ENCODE data around the gene CWF19L1. TPM values are rescaled to one million over a fixed set of nuclear protein-coding genes. Genes with fewer than 3 reads are reported as not detected.
A peak's percentile ranks its signal among the peaks of the same experiment; 100 is the strongest.

The CWF19L1 gene
- total RNA-seq, 1 donor: 26.1 TPM

DNA sequence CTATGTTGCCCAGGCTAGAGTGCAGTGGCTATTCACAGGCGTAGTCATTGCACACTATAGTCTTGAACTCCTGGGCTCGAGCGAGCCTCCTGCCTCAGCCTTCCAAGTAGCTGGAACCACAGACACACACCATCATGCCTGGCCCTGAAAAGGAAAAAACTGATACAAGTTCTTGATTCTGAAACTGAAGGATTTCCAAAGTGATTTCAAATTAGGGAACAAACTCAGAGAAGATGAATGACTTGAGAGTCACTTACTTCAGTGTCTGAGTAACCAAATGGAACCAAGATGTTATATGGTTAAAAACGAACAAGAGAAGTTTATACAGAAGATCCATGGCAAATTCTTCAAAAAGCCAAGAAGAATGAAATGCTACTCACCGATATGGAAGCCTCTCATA is 14.4 kb downstream of the CWF19L1 start:
- no peak for DNase-seq (ENCODE audit: insufficient read length, low spot score, missing footprints)
- H3K4me2 ChIP-seq (ENCODE audit: insufficient read depth, low read length): no peak overlapping the region
- no peak overlapping the region for H3K4me3 ChIP-seq (ENCODE audit: insufficient read depth, low read length)
- peaks cover 69% of the 10 kb centered on the region for H3K36me3 ChIP-seq (ENCODE audit: insufficient read depth, low read length)
- no peaks in the 10 kb centered on the region for H4K20me1 ChIP-seq (ENCODE audit: insufficient read depth, low read length)
- H3K79me2 ChIP-seq (ENCODE audit: insufficient read depth, low read length): peaks cover 2% of the 10 kb centered on the region
- no peaks in the 10 kb centered on the region for H3K4me1 ChIP-seq (ENCODE audit: insufficient read depth, low read length)
- H3K27me3 ChIP-seq (ENCODE audit: insufficient read depth, low read length): no peaks in the 10 kb centered on the region
- TF ChIP-seq CTCF (IDR thresholded peaks at IDR 0.05; ENCODE audit: extremely low read depth, low read depth, low read length): no peak
- no peaks in the 10 kb centered on the region for H3K9me3 ChIP-seq (ENCODE audit: low read depth, low read length)
- H3K27ac ChIP-seq (ENCODE audit: low read depth, low read length): no peak overlapping the region
- H2AFZ ChIP-seq (ENCODE audit: low read length): no peak overlapping the region

DNA sequence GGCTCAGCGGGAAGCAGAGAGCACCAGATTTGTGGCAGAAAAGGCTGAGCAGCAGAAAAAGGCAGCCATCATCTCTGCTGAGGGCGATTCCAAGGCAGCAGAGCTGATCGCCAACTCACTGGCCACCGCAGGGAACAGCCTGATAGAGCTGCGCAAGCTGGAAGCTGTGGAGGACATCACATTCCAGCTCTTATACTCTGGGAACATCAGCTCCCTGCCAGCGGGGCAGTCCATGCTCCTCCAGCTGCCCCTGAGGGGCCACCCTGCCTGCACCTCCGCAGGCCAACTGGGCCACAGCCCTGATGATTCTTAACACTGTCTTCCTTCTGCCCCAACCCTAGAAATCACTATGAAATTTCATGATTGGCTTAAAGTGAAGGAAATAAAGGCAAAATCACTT is 18.6 kb downstream of the CWF19L1 start:
- no peak for TF ChIP-seq CTCF (IDR thresholded peaks at IDR 0.05; ENCODE audit: extremely low read depth, low read depth, low read length)
- no peaks in the 10 kb centered on the region for H3K79me2 ChIP-seq (ENCODE audit: insufficient read depth, low read length)
- H3K27me3 ChIP-seq (ENCODE audit: insufficient read depth, low read length): no peaks in the 10 kb centered on the region
- H3K36me3 ChIP-seq (ENCODE audit: insufficient read depth, low read length): peaks cover 45% of the 10 kb centered on the region
- H3K4me3 ChIP-seq (ENCODE audit: insufficient read depth, low read length): no peak overlapping the region
- no peak for DNase-seq (ENCODE audit: insufficient read length, low spot score, missing footprints)
- no peak overlapping the region for H2AFZ ChIP-seq (ENCODE audit: low read length)
- H4K20me1 ChIP-seq (ENCODE audit: insufficient read depth, low read length): no peaks in the 10 kb centered on the region
- H3K27ac ChIP-seq (ENCODE audit: low read depth, low read length): no peak overlapping the region
- no peaks in the 10 kb centered on the region for H3K9me3 ChIP-seq (ENCODE audit: low read depth, low read length)
- no peak overlapping the region for H3K4me2 ChIP-seq (ENCODE audit: insufficient read depth, low read length)
- no peaks in the 10 kb centered on the region for H3K4me1 ChIP-seq (ENCODE audit: insufficient read depth, low read length)

GRCh38 chr10:100245484-100246220 is 21.8 kb downstream of the CWF19L1 start:
- TF ChIP-seq CTCF (IDR thresholded peaks at IDR 0.05; ENCODE audit: extremely low read depth, low read depth, low read length): no peak
- DNase-seq (ENCODE audit: insufficient read length, low spot score, missing footprints): no peak
- no peak overlapping the region for H2AFZ ChIP-seq (ENCODE audit: low read length)
- H3K9me3 ChIP-seq (ENCODE audit: low read depth, low read length): no peaks in the 10 kb centered on the region
- H3K4me3 ChIP-seq (ENCODE audit: insufficient read depth, low read length): no peak overlapping the region
- H4K20me1 ChIP-seq (ENCODE audit: insufficient read depth, low read length): no peaks in the 10 kb centered on the region
- H3K79me2 ChIP-seq (ENCODE audit: insufficient read depth, low read length): no peaks in the 10 kb centered on the region
- no peak overlapping the region for H3K4me2 ChIP-seq (ENCODE audit: insufficient read depth, low read length)
- peak overlapping the region; percentile 51 for H3K27ac ChIP-seq (ENCODE audit: low read depth, low read length)
- H3K36me3 ChIP-seq (ENCODE audit: insufficient read depth, low read length): peaks cover 40% of the 10 kb centered on the region
- H3K27me3 ChIP-seq (ENCODE audit: insufficient read depth, low read length): no peaks in the 10 kb centered on the region
- no peaks in the 10 kb centered on the region for H3K4me1 ChIP-seq (ENCODE audit: insufficient read depth, low read length)

- Histone ChIP-seq H3K4me3 (ENCODE audit: insufficient read depth, low read length) (no peak overlapping the region), H3K79me2 (ENCODE audit: insufficient read depth, low read length) (no peaks in the 10 kb centered on the region), H3K36me3 (ENCODE audit: insufficient read depth, low read length) (peaks cover 38% of the 10 kb centered on the region), H3K4me1 (ENCODE audit: insufficient read depth, low read length) (no peaks in the 10 kb centered on the region), H3K9me3 (ENCODE audit: low read depth, low read length) (no peaks in the 10 kb centered on the region), H2AFZ (ENCODE audit: low read length) (no peak overlapping the region), H3K4me2 (ENCODE audit: insufficient read depth, low read length) (no peak overlapping the region), H3K27me3 (ENCODE audit: insufficient read depth, low read length) (no peaks in the 10 kb centered on the region), H4K20me1 (ENCODE audit: insufficient read depth, low read length) (no peaks in the 10 kb centered on the region), H3K27ac (ENCODE audit: low read depth, low read length) (no peak overlapping the region)
- TF ChIP-seq CTCF (IDR thresholded peaks at IDR 0.05; ENCODE audit: extremely low read depth, low read depth, low read length): no peak
- no peak for DNase-seq (ENCODE audit: insufficient read length, low spot score, missing footprints)
Observed at GRCh38 chr10:100239851-100240250, 27.6 kb downstream of the CWF19L1 start.

Measured in osteoblast (primary cell).